ENCODE results near the gene MRPS7.
A peak's percentile ranks its signal among the peaks of the same experiment; 100 is the strongest.

MRPS7 gene

DNA sequence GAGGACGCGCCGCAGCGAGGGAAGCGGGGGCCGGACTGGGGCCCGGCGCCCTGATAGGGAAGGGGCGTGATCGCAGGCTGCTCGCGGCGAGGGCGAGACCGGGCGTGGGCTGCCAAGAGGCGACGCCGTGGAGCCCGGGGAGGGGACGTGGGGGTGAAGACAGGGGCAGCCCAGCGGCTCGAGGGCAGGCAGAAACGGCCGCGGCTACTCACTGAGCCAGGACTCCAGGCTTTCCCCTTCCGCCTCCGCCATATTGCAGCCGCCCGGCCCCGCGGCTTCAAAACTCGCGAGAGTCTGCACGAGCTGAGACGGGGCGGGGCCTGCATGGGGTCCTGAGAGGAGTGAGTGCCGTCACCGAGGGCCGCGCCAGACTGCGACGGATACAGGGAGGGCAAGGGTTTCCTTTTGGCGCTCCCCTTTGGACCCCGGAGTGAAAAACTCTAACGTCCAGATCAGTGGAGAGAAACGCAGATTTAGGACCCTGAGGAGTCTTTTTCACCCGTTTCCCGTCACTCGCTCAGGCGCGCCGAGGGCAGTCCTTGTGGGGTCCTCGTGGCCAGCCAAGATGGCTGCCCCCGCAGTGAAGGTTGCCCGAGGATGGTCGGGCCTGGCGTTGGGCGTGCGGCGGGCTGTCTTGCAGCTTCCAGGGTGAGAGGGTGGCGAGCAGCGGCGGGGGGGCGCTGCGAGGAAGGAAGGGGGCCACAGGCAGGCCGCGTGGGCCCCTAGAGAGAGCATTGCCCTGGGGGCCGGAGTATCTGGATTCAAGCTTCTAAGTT lies at the start of gene MRPS7, which contains the start of gene GGA3:
MRPS7 (plus strand) TSS at position 544 of the 776 bp plus-strand sequence; CDS start at position 566, 22 bp downstream.
GGA3 (minus strand) TSS at position 271 of the 776 bp plus-strand sequence; CDS start at position 252, 19 bp downstream.
- DNase-seq: peak; percentile 97

DNA sequence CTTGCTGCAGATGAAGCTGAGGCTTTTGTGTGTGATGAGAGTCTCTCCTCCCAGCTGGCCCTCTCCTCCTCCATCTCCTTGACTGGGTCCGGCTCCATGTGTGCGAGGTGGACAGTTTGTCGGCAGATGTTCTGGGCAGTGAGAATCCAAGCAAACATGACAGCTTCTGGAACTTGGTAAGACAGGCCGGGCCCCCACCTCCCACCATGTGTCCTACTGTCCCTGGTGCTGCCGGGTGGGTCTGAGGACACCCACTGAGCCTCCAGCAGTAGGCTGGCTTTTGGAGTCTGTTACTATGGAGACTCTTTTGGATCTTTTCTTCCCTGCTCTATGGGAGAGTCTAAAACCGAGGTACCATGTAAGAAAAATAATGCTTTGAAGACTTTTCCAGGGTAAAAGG lies 43.5 kb upstream of the MRPS7 start:
- no peak for DNase-seq

DNA sequence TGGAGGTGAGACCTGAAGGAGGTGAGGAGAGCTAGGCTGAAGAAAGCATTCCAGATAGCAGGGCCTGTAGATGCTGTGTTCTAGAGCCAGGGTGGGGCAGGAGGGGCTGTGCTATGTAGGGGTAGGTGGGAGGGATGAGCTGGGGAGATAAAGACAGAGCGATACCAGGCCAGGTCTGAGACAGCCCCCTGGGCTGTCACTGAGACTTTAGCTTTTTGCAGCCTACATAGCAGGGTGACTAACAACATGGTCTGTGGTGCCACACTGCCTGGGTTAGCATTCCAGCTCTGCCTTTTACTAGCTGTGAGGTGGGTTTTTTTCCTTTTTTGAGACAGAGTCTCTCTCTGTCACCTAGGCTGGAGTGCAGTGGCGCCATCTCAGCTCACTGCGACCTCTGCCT lies 41.9 kb upstream of the MRPS7 start:
- no peak for DNase-seq

DNA sequence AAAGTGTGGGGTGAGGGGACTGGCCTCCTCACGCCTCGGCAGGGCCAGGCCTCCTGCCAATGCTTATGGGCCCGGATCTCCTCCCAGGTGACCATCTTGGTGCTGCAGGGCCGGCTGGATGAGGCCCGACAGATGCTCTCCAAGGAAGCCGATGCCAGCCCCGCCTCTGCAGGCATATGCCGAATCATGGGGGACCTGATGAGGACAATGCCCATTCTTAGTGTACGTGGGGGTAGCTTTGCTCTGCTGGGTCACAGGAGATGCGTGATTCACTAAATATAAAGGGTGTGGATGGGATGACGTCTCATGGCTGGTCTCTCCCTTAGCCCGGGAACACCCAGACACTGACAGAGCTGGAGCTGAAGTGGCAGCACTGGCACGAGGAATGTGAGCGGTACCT lies 36.7 kb upstream of the MRPS7 start:
- no peak for DNase-seq

DNA sequence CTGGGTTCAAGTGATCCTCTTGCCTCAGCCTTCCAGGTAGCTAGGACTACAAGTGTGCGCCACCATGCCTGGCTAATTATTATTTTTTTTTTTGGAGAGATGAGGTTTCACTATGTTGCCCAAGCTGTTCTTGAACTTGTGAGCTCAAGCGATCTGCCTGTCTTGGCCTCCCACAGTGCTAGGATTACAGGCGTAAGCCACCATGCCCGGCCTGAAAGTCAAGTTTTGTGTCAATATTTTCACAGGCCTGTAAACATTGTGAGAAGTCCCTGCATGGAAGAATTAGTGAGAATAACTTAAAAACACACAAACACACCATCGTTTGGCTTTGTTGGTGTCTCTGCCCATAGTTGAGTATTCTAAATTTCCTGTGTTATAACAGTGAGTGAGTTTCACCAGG lies 34.0 kb upstream of the MRPS7 start:
- no peak for DNase-seq

DNA sequence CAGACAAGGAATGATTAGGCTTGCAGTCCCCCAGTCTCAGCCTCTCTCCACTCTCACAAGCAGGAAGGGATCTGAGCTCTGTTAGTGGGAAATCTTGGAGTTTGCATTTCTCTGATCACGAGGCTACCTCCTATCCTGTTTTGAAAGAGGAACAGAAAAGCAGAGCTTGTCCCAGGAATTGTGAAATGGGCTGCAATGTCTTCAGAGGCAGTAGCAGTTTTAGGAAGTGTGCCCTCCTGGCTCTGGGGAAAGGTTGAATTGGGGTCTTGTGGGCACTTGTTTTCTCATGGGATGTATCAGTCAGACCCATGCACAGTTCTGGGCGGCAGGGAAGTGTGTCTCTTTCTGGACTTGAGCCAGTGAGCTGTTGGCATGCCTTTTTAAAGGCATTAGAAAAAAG lies 33.4 kb upstream of the MRPS7 start:
- no peak for DNase-seq

DNA sequence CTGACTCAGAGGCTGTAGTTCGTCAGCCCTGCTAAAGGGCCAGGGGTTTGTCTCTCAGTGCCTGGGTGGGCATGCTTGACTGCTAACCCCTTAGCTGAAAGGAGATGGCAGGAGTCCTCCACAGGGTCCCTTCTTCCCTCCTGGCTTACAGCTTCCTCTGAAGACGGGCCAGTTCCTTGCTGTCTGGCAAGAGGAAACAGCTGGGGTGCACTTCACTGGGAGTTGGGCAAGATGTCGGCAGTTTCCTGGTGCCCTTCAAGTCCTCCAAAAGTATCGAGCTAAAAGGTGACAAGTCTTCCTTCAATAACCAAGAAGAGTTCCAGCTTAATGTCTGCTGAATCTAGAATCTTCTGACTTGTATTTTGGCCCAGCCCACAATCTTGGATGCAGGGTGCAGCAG lies 32.8 kb upstream of the MRPS7 start:
- DNase-seq: no peak

DNA sequence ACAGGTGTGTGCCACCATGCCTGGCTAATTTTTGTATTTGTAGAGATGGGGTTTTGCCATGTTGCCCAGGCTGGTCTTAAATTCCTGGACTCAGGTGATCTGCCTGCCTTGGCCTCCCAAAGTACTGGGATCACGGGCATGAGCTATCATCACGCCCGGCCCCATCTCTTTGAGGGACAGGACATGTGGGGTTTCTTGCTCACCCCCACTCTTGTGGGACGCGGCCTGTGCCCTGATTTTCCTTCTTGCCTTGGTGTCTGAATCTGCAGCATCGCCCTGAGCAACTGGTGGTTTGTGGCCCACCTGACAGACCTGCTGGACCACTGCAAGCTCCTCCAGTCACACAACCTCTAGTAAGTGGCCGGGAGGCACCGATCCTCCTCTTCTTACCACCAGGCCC lies 30.6 kb upstream of the MRPS7 start:
- DNase-seq: no peak

DNA sequence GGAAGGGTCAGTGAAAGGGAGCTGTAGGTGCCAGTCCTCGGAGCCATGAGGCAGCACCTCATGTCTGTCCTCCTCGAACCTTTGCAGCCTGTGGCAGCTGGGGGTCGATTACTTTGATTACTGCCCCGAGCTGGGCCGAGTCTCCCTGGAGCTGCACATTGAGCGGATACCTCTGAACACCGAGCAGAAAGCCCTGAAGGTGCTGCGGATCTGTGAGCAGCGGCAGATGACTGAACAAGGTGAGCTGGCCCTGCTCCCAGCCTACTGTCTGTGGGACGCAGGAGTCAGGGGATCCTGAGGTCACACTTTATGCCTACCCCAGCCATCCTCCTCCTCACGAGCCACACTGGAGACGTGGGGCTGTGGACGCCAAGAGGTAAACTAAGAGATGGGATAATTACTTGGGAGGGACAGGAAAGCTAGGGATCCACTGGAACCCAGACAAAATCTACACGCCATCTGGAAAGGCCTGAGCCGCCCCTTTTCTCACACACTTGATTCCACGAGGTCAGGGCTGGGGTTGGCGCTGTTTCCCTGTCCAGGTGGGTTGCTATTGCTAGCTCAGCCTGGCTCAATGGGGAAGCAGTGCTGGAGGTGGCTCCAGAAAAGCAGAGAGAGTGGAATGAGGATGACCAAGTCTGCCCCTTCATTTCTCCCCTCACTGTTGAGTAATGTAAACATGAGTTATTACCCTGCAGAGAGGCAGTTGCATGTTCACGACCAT lies 29.8 kb upstream of the MRPS7 start:
- no peak for DNase-seq

DNA sequence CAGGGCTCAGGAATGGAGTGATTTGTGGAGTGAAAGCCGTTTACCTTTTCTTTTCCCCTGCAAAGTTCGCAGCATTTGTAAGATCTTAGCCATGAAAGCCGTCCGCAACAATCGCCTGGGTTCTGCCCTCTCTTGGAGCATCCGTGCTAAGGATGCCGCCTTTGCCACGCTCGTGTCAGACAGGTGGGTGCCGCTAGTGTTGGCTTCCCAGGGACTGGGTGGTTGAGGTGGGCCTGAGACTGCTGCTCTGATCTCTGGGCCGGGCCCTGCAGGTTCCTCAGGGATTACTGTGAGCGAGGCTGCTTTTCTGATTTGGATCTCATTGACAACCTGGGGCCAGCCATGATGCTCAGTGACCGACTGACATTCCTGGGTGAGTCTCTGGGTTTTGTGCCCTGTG lies 28.9 kb upstream of the MRPS7 start:
- DNase-seq: no peak

DNA sequence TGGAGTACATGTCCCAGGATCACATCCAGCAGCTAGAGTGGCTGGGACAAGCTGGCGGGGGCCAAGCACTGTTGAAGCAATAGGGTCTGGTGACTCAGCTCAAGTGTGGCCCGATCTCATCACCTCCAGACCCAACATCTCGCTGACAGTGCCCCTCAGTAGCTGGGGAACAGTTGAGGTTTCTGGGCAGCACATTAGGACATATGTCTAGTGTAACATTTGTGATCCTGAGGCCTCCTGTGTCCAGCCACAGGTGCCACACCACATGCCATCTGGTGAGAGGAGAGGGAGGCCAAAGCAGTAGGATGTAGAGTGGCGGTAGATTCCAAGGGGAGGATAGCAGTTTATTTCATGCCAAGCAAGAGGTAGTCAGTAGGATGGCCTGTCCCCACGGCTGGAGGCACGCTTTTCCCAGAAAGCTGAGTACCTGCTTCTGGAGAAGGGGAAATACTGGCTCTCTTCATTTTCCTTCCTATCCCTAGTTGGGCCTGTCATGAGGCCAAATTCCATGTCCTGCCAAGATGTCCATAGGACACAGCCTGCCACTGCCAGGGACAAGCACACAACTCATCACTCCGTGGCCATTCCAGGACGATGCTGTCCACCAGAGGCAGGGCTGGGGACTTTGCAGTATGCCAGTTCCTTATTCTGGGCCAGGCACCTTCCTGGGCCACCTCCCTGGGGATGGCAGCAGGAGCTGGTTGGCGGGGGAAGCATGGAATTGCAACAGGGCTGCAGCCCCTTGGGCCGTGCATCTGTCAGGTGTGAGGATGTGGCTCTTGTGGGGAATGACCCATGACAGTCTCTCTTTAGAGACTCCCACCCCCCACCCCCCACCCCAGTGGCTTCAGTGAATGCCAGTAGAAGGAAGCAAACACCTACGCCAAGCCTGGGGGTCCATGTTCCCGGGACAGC lies 24.3 kb upstream of the MRPS7 start:
- no peak for DNase-seq

DNA sequence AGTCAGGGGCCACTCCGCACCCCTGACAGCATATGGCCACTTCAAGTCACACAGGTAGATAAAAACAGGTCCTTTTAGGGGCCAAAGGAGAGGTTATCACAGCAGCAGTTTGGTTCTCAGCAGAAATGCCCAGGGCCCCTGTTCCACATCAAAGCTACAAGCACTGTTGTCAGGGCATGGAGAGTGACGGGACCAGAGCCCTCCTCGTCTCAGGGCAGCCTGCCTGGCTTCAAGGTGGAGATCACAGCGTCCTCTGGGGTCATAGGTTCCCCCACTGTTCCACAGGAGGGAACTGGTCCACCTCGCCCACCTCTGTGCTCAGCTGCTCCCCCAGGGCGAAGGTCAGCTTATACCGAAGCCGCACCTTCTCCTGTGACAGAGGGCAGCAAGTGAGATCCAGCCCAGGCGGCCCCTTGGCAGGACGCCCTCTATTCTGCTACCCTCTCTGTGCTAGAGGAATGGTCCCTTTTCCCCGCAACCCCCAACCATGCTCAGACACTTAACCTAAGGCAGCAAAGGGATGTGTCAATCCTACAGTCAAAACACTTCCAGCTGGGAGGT lies 23.6 kb upstream of the MRPS7 start:
- DNase-seq: no peak

DNA sequence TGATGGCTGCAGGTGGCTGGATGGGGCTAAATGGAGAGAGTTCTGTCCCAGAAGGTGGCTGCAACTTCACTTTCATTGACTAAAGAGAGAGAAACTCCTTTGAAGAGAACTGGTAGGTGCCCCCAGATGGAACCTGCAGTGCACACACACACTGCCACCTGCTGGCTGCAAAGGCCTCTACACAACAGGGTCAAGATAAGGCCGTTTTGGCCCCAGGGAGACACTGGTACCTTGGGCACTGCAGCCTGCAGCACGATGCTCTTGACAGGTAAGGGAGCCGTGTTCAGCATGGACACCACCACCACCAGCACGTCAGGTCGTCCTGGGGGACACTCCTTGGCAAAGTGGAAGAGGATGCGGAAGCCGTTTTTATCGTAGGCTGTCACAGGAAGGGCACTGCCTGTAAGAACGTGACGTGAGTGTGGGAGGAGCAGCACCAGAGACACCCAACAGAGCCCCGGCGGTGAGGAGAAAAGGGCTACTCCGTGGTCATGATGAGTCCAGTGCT lies 22.9 kb upstream of the MRPS7 start:
- DNase-seq: peak; percentile 54

DNA sequence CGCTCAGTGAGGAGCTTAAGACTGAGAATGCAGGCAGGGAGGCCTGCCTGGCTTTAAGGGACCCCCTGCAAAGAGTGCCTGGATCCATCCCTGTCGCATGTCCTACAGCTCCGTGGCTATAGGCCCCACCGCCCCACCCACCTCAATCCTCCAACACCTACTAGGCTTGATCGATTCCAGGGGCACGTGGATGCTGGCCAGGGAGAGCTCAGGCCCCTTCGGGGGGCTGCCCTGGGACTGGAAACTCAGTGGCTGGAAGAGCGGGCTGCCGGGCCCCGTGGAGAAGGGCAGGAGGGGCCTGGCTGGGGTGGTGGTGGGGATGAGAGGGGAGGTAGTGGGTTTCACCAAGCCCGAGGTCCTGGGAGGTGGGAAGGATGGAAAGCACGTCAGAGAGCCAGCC lies 22.5 kb upstream of the MRPS7 start:
- DNase-seq: no peak

DNA sequence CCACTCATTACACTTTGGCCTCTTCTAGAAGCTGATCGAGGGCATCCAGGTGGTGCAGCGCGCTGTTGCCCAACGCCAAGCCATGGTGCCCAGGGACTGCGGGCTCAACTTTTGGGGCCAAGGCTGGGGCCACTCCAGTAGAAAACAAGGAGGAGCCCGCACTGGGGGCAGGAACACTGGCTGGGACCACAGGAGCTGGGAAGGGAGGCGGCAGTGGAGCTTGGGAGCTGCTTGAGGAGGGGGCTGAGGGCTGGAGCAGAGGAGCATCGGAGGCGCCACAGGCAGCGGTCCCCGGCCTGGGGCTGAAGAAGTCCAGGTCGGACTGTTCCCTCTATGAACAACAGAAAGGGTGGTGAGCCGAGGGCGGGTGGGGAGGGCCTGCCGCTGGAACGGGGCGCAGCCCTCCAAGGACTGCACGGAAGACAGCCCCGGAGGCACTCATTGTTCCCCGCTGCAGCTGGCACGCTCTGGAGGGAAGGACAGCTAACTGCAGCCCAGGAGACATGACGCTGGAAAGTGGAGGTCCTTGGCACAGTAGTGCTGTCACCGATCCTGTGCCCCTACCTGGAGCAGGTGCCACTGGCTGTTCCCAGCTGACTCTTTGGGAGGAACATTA lies 21.8 kb upstream of the MRPS7 start:
- DNase-seq: no peak

DNA sequence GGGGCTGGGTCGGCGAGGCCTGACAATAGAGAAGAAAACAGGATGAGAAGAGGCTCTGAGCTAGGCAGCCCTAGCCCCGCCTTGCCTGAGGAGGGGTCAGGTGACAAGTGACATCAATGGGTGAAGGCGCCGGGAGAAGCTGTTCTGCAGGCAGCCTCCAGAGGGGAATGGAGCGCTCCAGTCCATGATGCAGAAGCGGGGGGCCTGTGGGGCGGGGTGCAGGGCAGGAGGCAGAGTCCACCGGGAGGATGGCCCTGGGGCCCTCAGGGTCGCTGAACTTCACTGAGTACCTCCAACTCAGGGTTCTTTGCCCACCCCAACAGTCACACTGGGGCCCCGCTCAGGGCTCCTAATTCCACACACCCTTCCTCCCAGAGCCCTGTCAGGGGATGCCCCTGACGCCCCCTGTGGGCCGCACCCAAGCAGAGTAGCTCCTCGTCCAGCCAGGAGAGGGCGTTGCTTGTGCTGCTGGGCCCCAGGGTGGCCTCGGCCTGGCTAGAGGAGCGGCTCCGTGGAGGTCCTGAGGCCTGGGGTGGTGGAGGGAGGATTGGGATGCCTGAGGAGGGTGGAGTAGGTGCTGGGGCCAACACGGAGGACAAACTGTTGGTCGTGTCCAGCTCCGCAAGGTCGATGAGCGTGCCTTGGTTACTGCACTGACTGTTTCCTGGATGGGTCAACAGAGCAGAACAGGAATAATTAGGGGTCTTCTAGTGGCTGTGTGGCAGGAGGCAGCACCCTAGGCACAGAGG lies 21.1 kb upstream of the MRPS7 start:
- peak; percentile 36 for DNase-seq

DNA sequence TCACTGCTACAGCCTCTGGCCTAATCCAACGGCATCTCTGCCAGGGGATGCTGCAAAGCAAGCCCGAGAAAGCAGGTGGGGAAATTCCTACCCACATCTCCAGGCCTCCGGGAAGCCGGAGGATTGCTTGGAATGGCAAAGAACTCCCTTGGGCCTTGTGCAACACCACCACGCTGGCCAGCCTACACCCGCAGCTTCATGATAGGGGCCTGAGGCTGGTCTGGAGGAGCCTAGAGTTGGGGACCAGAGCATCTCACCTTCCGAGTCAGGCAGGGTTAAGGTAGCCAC lies 20.6 kb upstream of the MRPS7 start:
- no peak for DNase-seq

DNA sequence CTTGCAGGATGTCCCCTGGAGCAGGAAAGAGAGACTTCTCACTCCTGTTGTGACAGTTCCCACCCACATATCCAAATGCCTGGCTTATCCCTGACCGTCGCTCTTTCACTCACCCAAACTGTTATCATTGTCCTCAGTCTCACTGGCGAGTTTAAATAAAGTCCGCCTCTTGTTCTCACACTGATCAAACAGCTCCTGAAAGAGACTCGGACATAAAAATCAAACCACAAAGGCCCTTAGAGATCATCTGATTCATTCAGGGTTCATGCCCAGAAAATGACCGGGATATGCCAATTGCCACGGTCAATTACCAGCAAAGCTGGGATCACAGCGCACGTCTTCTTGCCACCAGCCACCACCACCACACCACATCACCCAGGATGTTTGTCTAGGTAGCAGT lies 20.2 kb upstream of the MRPS7 start:
- no peak for DNase-seq

DNA sequence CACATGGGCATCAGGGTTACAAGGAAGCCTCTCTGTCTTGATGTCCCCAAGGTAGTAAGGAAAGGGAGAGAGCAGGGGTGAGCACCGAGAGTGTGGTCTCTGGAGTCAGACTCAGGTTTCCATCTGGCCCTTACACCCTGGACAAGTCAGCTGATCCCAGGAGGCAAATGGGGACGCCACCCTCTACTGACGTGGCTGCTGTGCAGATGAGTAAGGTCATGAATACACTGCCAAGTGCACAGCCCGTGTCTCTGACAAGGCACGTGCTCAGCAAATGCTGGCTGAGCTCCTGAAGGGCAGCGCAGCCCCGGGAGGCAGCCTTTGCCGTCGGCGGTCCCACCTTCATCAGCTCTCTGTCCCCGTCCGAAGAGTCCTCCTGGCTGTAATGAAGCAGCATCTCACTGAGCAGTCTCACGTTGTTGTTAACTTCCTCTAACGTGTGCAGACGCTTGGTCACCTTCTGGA lies 19.7 kb upstream of the MRPS7 start:
- no peak for DNase-seq

DNA sequence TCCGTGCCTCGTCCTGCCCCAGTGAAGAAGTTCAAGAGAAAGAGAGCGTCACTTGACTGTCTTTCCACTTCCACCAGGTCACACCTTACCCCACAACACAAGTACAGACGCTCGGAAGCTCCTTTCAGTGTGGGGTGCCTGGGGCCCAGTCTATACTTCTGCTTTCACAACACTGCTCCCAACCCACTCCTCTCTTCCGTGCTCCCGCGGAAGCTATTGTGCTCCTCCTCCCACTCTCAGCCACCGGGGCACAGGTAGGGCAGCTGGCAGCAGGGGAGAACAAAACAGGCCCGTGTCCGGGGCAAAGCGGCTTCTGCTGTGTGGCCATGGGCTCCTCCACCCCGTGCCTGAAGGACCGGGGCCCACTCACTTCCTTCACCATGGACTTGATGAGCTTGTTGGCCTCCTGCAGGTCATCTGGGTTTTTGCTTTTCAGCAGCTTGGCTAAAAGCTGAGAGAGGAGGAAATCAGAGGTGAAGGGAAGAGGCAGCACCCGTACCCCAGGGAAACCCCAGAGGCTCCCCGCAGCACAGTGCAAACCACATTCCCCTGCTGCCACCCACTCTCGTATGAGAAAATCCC lies 19.1 kb upstream of the MRPS7 start:
- no peak for DNase-seq

DNA sequence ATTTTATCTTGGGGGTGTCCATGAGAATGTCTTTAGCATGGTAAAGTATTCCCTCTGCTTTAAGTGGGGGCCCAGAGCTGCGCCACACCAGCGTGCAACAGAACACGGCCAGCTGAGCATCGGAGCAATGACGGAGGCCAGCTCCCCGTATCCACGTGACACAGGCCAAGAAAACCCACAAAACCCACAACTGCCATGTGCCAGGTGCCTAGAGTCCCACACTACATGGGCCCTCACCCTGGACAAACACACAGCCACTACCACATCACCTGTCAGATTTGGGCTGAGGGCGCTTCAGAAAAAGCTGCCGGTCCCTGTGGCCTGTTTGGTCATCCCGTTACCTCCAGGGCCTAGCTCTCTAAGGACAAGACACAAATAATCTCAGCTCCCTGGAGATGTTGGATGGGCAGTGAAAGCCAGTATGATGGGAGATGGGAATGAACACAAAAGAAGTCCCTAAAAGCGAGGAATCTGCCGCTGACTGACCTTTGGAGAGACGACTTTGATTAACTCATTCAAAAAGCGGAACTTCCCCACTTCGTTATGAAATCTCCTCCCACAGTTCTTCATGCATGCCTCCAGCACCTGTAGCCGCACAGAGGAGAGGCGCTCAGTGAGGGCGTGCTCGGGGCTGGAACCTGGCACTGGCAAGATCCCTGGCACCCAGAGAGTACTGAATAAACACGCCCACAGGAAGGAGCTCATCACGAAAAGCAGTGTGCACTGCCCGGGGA lies 17.4 kb upstream of the MRPS7 start:
- no peak for DNase-seq

Measured in NCI-H345 (cell line).